OCI-LY7 (cell line): ENCODE results near the gene MAEA.

ENCODE experiments used
- EZH2phosphoT487 ChIP-seq: fragments of 200-600 bp; sonication (generic); IDR thresholded peaks from 2 replicates; pipeline ENCODE4 v1.6.1; 2018; ENCODE audit warnings: low read depth, borderline replicate concordance, mild to moderate bottlenecking, mixed run types, antibody characterized with exemption, low read length, moderate library complexity, mixed read lengths
- TF ChIP-seq, protein P1 (sequence below): fragments of 200-600 bp; sonication (generic); conservative IDR thresholded peaks from 2 replicates; pipeline ENCODE4 v1.5.1; 2014; ENCODE audit warnings: mild to moderate bottlenecking, antibody characterized with exemption, low read length, moderate library complexity, mixed read lengths

DNA sequence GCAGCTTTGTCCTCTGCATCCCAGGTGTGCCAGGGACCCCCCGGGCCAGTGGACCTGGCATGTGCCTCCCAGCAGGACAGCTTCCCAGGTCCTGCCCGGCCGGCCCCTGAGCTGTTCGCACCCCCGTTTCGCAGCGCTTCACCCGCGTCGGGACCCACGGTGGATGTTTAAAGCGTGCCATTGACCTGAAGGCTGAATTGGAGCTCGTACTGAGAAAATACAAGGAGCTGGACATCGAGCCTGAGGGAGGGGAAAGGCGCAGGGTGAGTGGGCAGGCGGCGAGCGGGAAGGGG is 65.2 kb downstream of the MAEA start:
- TF ChIP-seq, protein P1, sequence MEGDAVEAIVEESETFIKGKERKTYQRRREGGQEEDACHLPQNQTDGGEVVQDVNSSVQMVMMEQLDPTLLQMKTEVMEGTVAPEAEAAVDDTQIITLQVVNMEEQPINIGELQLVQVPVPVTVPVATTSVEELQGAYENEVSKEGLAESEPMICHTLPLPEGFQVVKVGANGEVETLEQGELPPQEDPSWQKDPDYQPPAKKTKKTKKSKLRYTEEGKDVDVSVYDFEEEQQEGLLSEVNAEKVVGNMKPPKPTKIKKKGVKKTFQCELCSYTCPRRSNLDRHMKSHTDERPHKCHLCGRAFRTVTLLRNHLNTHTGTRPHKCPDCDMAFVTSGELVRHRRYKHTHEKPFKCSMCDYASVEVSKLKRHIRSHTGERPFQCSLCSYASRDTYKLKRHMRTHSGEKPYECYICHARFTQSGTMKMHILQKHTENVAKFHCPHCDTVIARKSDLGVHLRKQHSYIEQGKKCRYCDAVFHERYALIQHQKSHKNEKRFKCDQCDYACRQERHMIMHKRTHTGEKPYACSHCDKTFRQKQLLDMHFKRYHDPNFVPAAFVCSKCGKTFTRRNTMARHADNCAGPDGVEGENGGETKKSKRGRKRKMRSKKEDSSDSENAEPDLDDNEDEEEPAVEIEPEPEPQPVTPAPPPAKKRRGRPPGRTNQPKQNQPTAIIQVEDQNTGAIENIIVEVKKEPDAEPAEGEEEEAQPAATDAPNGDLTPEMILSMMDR: no peak
- TF ChIP-seq EZH2phosphoT487: no peak
